ENCODE measurements around the gene LRP10.

Gene LRP10

DNA sequence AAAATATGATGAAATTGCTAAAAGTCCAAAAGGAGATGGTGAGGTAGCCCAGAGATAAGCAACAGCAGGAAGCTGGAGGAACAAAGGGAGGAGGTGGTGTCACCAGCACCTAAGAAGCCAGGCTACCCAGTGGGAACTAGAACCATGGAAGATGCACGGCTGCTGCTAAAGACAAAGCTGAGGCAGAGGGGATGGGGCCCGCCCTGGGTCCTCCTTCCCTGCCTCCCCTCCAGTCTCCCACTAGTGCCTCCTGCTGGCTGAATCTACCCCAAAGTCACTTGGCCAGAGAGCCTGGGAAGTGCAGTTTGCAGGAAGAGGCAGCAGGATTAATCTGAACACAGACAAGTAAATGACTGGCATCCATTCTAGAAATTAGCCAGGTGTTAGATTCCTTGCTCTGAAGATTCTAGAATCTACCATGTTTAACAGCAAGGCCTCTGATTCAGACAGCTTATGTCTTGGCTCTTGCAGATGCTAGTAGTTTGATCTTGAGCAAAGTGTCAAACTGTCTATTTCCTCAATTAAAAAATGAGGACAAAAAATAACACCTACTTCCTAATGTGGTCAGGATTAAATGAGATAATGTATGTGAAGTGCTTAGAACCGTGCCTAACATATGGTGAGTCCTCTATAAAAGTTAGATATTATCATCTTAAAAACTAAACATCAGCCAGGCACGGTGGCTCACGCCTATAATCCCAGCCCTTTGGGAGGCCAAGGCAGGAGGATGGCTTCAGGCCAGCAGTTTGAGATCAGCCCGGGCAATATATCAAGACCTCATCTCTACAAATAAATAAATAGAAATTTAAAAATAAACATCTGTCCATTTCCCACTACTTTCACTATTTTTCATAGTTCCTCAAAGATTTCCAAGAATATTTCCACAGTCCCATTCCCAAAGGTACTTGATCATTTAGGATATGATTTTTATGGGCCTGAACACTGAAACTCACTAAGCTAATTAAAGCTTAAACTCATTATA, 5.8 kb upstream of the LRP10 start:
- DNase-seq (ENCODE audit: low read depth, low spot score), result no peak

DNA sequence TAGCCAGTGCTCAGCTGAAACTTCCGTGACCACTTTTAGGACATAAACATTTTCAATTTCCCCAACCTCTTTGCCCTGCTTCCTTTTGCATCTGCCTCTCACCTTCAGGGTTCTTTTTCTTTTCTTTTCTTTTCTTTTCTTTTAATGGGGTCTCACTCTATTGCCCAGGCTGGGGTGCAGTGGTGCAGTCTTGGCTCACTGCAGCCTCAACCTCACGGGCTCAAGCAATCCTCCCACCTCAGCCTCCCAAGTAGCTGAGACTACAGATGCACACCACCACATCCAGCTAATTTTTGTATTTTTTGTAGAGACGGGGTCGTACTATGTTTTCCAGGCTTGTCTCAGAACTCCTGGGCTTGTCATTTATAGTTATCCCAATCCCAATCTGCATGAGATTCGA, 4.7 kb upstream of the LRP10 start:
- no peak for DNase-seq (ENCODE audit: low read depth, low spot score)

DNA sequence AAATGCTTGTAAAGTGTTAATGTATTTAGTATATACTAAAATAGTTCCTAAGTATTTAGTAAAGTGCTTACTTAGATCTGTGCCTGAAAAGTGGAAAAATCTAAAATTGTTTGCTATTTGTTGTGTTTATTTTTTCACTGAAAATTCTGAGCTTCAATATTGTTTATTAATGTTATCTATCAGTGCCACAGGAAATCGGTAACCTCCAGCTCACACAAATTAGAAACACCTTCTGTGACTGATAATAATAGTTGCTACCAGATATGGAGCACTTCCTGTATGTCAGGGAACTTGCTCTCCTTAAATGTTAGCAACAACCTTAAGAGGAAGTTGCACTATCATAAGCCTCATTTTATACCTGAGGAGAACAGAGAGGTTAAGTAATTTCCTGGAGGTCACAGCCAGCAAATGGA, 723 bp upstream of the LRP10 start:
- DNase-seq (ENCODE audit: low read depth, low spot score), result no peak

DNA sequence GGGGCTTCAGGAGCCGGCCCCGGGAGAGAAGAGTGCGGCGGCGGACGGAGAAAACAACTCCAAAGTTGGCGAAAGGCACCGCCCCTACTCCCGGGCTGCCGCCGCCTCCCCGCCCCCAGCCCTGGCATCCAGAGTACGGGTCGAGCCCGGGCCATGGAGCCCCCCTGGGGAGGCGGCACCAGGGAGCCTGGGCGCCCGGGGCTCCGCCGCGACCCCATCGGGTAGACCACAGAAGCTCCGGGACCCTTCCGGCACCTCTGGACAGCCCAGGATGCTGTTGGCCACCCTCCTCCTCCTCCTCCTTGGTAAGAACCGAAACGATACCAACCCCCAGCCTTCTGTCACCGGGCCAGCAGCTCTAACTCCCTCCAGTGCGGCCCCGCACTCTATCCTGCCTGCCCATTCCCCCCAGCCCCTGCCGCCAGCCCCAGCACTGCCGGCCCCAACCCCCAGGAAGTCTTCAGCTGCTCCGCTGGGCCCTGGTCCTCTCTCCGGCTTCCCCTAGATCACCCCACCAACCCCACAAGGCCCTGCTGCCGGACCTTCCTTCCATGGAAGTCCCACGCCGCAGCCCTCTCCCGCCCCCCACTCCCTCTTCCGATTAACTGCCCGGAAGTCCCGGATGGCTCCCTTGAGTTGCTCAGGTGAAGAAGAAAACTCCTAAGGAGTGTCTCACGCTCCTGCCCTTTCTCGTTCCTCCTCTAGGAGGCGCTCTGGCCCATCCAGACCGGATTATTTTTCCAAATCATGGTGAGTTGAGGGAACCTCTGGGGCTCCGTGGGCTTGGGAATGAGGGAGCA, 693 bp downstream of the LRP10 start:
- DNase-seq (ENCODE audit: low read depth, low spot score), result peak; percentile 42

DNA sequence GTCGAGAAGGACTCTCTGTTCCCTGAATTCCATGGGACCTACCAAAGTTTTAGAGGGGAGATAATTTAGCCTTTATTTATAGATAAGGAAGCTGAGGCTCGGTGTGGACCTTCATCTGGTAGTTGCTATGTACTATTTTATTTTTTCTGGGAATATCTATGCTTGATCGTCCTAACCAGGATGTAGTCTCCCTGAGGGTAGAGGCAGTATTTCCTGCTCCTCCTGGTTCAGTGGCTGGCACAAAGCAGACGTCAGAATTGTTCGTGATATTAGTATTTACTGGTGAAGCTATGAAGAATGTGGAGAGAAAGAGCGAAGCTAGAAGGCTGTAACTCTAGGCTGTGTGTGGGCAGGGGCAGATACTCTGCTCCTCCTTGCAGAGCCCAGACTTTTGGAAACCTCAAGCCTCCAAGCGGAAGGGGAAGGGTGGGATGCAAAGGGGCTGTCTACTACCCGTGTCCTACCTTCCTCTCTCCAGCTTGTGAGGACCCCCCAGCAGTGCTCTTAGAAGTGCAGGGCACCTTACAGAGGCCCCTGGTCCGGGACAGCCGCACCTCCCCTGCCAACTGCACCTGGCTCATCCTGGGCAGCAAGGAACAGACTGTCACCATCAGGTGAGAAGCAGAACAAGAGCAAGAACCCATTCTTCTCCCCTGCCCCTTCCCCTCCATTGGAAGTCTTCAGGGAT, 1.4 kb downstream of the LRP10 start:
- DNase-seq (ENCODE audit: low read depth, low spot score), result no peak

DNA sequence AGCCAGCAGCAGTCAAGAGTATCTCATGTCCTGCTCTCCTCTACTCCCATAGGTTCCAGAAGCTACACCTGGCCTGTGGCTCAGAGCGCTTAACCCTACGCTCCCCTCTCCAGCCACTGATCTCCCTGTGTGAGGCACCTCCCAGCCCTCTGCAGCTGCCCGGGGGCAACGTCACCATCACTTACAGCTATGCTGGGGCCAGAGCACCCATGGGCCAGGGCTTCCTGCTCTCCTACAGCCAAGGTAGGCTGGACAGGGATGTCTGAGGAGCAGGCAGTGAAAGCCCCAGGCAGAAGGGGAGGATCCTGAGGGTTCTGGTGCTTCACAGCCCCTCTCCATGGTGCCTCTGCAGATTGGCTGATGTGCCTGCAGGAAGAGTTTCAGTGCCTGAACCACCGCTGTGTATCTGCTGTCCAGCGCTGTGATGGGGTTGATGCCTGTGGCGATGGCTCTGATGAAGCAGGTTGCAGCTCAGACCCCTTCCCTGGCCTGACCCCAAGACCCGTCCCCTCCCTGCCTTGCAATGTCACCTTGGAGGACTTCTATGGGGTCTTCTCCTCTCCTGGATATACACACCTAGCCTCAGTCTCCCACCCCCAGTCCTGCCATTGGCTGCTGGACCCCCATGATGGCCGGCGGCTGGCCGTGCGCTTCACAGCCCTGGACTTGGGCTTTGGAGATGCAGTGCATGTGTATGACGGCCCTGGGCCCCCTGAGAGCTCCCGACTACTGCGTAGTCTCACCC, 3.6 kb downstream of the LRP10 start:
- no peak for DNase-seq (ENCODE audit: low read depth, low spot score)

DNA sequence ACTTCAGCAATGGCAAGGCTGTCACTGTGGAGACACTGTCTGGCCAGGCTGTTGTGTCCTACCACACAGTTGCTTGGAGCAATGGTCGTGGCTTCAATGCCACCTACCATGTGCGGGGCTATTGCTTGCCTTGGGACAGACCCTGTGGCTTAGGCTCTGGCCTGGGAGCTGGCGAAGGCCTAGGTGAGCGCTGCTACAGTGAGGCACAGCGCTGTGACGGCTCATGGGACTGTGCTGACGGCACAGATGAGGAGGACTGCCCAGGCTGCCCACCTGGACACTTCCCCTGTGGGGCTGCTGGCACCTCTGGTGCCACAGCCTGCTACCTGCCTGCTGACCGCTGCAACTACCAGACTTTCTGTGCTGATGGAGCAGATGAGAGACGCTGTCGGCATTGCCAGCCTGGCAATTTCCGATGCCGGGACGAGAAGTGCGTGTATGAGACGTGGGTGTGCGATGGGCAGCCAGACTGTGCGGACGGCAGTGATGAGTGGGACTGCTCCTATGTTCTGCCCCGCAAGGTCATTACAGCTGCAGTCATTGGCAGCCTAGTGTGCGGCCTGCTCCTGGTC, 4.3 kb downstream of the LRP10 start:
- DNase-seq (ENCODE audit: low read depth, low spot score), result no peak

DNA sequence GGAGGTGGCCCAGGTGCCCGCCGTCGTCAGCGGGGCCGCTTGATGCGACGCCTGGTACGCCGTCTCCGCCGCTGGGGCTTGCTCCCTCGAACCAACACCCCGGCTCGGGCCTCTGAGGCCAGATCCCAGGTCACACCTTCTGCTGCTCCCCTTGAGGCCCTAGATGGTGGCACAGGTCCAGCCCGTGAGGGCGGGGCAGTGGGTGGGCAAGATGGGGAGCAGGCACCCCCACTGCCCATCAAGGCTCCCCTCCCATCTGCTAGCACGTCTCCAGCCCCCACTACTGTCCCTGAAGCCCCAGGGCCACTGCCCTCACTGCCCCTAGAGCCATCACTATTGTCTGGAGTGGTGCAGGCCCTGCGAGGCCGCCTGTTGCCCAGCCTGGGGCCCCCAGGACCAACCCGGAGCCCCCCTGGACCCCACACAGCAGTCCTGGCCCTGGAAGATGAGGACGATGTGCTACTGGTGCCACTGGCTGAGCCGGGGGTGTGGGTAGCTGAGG, 5.5 kb downstream of the LRP10 start:
- no peak for DNase-seq (ENCODE audit: low read depth, low spot score)

DNA sequence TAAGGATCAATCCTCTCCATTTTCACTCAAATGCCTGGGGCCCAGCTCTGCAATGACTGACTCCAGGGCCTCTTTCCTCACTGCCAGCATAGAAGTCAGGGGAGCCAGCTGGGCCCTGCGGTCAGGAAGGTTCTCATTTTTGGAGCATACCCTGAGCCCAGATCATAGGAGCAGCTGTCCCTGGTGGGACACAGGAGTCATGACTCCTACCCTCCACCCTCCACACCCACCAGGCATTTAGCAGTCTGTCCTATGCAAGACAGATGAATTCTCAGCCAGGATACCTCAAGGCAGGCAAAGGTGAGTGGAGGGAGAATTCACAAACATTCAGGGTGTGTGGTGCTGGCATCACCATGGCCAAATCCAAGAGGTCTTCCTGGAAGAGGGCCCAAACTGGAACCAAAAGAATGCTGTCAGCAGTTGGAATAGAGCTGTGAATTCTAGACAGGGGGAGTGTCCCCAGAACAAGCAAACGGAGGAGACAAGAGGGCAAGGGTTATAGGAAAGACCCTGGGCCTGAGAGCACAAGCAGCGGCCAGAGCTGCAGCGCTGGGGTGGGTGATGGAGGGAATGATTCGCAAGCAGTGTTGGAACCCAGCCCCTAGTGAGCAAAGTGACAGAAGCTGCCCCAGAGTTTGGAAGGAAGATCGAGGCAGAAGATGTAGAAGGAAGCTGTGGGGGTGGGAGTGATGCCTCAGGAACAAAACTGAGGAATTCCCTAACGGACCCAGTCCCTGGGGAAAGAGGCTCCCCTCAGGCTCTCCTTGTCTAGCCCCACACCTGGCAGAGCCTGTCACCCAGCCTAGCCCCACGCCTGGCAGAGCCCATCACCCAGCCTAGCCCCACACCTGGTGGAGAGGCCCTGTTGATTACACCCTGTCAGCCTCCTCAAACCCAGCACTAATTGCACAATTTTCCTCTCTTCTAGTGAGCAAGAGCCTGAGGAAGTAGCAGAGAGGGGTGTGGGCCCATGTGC, 7.0 kb downstream of the LRP10 start:
- no peak for DNase-seq (ENCODE audit: low read depth, low spot score)

DNA sequence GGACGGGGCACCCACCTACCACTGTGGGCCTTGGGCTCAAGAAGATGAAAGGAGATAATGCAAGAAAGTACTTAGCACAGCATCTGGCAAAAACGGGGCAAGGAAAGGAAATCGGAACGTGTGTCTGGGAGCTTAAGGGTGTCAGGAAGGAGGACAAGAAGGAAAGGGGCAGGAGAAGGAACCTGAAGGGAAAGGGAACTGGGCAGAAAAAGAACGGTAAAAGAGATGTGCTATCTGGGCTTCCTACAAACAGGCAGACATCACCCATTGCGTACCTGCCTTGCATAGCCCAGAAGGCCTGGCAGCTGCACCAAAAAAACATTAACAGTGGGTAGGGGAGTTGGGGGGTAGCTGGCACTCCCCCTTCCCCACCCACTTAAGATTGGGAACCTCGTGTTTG, 10.5 kb downstream of the LRP10 start:
- DNase-seq (ENCODE audit: low read depth, low spot score), result no peak

DNA sequence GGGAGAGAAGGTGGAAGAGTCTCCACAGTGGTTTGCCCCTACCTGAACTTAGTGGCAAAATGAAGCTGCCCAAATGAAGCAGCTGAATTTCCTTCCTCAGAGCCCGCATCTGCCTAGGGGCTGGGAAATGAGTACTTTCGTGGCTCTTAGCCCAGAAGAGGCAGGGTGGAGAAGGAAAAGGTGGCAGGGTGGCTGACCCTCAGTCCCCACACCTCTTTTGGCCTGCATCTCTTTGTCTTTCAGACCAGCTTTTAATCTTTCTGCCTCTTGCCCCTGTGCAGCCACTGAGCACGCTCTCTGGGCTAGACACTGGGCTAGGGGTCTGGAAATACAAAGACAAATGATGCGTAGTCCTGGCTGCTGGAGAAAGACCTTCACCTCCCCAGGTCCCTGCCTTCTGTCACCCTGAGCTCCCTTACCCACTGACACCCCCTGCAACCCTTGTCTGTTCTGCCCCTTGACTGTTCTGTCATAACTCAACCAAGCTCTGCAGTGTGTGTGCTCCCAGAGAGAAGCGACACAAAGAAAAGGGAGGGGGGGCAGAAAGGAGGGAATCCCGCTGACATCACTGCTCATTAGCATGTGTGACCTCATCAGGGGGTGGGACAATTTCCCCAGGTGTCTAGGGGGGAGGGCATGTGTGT, 11.1 kb downstream of the LRP10 start:
- no peak for DNase-seq (ENCODE audit: low read depth, low spot score)

DNA sequence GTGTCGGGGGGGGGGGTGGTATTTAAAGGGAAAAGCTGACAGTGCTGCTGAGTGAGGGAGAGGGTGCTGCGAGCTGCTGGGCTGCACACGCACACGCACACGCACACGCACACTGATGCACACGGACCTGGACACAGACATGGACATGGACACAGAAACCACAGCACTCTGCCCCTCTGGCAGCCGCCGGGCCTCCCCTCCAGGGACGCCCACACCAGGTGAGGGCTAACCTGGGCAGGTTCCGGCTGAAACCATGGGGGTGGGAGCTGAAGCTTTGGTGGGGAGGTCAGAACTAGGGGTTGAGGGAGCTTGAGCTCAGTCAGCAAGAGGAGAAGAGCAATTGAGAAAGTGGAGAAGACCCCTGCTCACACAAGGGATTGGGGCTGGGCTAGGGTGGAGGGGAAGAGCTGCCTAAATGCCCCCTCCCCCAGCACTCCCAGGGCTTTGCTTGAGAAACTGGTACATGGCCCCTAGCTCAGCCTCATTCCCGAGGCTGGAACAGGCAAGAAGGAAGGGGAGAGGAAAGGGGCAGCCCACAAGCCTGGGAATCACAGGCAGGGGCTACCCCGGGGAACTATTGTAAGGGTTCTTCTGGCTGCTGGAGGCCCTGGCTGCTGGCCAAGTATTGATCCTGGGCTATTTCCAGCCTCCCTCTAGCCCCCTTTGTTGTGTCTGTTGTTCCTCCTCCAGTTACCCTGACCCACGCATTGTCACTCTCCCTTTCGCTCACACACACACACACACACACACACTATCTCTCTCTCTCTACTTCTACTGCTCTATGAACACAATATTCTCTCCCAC, 11.8 kb downstream of the LRP10 start, which contains the start of gene REM2:
Gene REM2, plus strand, starts transcription at position 50 of the 804 bp plus-strand sequence. Its CDS starts 66 bp downstream, at position 116.
- no peak for DNase-seq (ENCODE audit: low read depth, low spot score)

DNA sequence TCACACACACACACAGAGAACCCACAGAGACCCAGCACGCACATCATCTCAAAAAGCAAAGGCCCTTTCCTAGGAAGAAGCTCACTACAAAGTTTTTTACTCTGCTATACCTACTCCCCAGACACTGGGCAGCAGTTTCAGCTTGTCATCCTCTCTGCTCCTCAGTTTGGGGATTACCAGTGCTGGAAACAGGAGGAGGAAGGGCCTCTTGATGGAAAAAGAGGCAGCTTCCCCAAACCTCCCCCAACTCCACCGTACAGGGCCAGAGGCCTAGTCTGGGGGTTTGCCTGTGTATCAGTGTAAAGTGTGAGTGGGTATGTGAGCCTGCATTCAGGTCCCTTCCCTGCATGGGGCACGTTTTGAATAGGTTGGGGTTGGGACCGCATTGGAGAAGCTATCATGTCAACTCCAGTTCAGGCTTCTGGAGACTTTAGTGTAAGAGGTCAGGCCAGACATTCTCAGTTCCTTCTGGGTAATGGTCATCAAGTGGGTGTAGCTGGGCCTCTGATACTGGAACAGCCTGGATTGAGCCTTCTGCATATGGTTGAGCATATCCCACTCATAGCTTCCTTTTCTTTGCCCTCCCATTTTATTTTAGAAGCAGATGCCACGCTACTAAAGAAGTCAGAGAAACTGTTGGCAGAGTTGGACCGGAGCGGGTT, 12.7 kb downstream of the LRP10 start:
- no peak for DNase-seq (ENCODE audit: low read depth, low spot score)

DNA sequence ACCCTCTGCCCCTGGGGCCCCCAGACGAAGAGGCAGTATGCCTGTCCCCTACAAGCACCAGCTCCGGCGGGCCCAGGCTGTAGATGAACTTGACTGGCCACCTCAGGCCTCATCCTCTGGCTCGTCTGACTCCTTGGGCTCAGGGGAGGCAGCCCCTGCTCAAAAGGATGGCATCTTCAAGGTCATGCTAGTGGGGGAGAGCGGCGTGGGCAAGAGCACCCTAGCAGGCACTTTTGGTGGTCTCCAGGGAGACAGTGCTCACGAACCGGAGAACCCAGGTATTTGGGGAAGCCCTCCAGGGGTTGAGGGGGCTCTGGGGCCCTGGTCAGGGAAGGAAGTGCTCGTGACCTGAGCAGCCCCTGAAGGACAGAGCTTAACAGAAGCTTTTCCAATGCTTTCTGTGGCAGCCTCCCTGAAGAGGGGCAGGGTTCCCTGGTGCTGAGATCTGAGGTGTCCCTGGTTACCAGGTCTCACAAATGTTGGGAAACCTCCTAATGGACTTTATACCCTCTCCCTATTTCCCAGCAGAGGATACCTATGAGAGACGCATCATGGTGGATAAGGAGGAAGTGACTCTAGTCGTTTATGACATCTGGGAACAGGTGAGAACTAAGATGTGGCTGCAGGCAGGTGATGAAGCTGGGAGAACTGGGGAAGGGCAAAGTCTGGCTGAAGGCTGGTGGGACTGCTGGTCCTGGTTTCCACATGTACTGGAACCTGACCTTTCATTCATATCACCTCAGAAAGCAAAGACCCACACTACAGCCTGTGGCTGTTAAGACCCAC, 13.4 kb downstream of the LRP10 start:
- DNase-seq (ENCODE audit: low read depth, low spot score), result no peak

DNA sequence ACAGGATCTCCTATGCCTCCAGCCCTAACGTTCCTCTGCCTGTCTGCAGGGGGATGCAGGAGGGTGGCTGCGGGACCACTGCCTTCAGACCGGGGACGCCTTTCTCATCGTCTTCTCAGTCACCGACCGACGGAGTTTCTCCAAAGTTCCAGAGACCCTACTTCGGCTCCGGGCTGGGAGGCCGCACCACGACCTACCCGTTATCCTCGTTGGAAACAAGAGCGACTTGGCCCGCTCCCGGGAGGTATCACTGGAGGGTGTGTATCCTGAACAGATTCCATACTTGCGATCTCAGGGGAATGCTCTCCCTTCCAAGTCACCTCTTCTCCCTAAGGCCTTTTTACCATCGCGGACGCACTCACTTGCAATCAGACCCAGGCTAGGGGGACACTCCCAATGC, 14.4 kb downstream of the LRP10 start:
- no peak for DNase-seq (ENCODE audit: low read depth, low spot score)

DNA sequence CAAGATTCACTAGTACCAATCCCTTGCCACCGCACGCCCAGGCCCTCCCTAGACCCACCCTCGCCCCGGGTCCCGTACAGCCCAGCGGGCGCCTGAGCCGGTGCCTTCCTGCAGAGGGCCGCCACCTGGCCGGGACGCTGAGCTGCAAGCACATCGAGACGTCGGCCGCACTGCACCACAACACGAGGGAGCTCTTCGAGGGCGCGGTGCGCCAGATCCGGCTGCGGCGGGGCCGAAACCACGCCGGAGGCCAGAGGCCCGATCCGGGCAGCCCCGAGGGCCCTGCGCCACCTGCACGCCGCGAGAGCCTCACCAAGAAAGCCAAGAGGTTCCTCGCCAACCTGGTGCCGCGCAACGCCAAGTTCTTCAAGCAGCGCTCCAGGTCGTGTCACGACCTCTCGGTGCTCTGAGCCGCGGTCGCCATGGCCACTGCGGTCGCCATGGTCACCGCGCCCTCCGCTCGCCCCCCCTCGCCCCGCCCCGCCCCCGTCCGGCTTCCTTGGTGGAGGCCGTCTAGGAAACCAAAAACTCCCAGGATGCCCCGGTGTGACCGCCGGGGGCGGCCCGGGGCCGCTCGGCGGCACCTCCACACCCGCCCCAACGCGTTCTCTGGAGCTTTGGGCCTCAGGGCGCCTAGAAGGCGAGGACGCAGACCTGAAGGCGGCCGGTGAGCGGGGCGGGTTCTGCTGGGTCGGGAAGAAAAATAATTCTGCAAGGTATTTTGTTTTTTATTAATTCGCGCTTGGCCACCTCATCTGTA, 15.1 kb downstream of the LRP10 start:
- DNase-seq (ENCODE audit: low read depth, low spot score), result peak; percentile 32

All from activated naive CD8-positive, alpha-beta T cell treated with anti-CD3 and anti-CD28 coated beads, Interleukin-2, amount 50 U/mL, for 16 hours (primary cell).